HG02623 (cell line): Measurements from ENCODE around the gene TM7SF2.
"Not testable (repeated sequence)": the region's sequence is repeated elsewhere in the genome, so short reads cannot be mapped to it uniquely, and the experiment has no call there.

Experiments
- ATAC-seq: cut with Tn5 transposase; IDR thresholded peaks from one replicate; pipeline ENCODE4 v1.9.1; 2021; ENCODE audit warnings: moderate library complexity; ENCODE audit not compliant: unreplicated experiment

TM7SF2 gene

GRCh38 chr11:65128182-65129145 is 16.8 kb downstream of the TM7SF2 start:
- no peak for ATAC-seq

DNA sequence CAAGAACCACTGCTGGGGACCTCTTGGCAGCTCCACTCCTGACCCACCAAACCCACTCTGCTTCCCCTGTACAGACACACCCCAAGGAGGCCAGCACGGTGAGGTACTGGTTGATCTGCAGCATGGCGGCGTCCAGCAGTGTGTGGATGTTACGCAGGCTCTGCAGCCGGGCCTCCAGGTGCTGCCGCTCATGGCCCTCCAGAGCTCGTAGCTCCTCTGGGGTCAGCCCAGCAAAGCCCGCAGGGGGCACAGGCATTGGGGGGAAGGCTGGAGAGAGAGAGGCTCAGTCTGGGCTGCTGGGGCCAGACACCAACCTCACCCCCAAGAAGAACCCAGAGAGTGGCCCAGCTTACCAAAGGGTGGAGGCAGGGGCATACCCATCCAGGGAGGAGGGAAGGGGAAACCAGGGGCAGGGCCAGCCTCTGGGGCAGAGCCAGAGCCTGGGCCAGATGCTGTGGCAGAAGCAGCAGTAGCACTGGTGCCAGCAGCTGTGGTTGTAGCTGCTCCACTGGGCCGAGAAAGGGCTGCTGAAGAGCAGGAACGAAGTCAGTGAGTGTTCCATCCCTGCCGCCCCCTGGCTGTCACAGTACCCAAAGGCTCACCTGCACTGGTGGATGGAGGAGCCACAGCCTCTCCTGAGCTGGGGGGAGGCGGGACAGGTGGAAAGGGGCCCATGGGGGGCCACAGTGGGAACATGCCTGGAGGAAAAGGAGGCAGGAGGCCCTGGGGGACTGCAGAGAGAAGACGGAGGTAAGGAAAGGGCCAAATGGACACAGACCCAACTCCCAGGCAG is 18.2 kb downstream of the TM7SF2 start:
- ATAC-seq = no peak

DNA sequence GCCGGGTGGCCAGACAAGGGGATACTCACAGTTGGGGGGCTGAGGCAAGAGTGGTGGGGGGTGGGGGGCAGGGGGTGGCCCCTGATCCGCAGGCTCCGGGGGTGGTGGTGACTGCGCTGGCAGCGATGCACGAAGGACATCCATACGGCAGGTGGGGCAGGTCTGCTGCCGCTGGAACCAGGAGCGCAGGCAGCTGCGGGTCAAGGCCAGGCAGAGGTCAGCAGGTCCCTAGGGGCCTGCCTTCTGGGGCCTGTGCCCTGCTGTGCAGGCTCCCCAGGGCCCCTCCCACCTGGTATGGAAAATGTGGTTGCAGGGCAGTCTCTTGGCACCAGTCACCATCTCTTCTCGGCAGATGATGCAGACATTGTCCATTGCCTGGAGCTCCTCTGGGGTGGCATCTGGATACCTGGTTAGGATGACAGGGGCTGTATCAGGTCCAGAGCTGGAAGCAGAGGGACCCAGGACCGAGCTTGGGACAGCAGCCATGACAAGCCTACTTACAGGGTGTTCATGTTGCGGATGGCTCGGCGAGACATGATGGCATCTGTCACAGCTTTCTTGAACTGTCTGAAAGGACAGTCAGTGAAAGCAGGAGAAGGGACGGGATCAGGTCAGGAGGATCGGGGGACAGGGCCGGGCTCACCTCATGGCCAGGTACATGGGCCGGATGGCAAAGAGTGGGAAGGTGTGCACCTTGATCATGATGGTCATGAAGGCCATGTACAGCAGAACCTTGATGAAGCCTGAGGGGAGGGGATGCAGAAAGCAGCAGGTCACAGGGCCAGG is 19.2 kb downstream of the TM7SF2 start:
- ATAC-seq = no peak

GRCh38 chr11:65131417-65131776 is 19.7 kb downstream of the TM7SF2 start:
- ATAC-seq = no peak

- no peak for ATAC-seq
These were observed 20.2 kb downstream of the TM7SF2 start for GRCh38 chr11:65131895-65132237.

GRCh38 chr11:65132238-65132987 is 20.7 kb downstream of the TM7SF2 start:
- ATAC-seq = no peak

DNA sequence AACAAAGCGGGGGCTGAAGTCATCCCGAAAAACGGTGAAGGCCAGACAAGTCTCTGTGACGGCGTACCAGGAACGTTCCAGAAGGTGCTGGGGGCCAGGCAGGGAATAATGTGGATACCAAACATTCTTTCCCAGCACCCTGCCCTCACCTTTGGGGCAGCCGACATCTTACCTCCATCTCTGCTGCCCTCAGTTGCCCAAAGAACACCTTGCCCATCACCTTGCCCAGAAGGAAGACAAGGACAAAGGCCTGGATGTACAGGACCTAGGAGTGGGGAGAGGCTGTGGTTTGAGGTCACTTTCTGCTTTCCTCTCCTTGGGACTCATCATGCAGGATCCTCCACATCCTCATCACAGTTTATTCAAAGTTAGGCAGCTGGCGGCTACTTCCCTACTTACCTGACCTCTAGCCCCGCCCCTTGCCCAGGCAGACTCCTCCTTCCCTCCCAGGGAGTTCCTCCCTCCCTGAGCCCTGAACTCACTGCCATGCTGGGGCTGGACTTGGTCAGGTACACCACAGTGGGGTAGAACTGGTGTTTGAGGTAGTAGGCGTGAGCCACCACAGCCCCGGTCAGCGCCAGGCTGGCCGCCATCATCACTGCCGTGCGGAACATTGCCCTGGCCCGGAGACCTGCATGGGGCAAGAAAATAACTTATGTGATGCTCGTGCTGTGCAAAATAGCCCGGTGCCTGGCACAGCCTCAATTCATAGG is 21.5 kb downstream of the TM7SF2 start:
- ATAC-seq = no peak

- no peak for ATAC-seq
These were observed 22.1 kb downstream of the TM7SF2 start for GRCh38 chr11:65133724-65134123.

DNA sequence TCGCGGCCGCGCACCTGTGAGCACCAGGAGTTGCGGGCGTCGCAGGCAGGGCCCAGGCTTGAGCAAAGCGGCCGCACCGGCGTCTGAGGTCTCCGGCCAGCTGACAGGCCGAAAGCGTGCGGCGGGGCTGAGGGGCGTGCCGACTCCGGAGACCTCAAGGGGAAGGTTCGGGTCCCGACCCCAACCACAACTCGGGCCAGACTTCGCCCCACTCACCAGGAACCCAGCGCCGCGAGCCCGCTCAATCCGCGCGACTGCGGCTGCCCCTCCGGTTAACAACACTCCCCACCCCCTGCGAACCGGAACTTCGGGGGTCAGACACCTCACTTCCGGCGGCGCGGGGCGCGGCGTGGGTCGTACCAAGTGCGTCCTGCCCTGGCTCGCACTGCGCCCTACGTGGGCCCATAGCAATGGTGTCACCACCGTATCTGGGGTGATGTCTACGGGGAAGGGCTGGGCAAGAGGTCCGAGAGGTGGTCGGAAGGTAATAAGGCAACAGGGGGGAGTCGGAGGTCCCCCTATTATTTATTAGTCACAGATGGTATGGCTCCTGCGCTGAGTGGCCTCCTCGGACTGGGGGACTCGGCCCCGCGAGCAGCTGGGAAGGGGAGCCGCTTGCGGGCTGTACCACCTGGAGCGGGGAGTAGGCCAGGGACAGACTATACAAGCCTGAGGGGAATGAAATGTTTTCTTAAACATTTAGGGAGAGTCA is 22.7 kb downstream of the TM7SF2 start, which contains the start of gene SYVN1:
TSS of gene SYVN1 (minus strand) at position 280 of the 712 bp plus-strand sequence. CDS start 918 bp downstream, outside the sequence.
- ATAC-seq = peak; percentile 56

GRCh38 chr11:65134952-65135632 is 23.4 kb downstream of the TM7SF2 start:
- ATAC-seq = peak; percentile 52

GRCh38 chr11:65135633-65136145 is 24.0 kb downstream of the TM7SF2 start:
- ATAC-seq = no peak

- no peak for ATAC-seq
These were observed 24.9 kb downstream of the TM7SF2 start for GRCh38 chr11:65136515-65137096.

DNA sequence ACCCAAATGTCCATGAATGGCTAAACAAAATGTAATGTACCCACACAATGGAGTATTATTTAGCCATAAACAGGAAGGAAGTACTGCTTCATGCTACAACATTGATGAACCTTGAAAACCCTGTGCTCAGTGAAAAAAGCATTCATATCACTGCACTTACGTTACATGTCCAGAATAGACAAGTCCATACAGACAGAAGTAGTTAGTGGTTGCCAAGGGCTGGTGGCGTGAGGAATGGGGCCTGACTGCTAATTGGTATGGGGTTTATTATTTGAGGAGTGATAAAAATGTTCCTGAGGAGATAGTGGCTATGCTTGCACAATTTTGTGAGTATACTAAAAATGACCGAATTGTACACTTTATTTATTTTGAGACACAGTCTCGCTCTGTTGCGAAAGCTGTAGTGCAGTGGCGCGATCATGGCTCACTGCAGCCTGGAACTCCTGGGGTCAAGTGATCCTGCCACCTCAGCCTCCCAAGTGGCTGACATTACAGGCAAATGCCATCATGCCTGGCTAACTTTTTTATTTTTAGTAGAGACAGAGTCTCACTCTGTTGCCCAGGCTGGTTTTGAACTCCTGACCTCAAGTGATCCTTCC is 30.3 kb downstream of the TM7SF2 start:
- no peak for ATAC-seq

- ATAC-seq = no peak
These were observed 35.8 kb downstream of the TM7SF2 start for GRCh38 chr11:65147352-65148075.

DNA sequence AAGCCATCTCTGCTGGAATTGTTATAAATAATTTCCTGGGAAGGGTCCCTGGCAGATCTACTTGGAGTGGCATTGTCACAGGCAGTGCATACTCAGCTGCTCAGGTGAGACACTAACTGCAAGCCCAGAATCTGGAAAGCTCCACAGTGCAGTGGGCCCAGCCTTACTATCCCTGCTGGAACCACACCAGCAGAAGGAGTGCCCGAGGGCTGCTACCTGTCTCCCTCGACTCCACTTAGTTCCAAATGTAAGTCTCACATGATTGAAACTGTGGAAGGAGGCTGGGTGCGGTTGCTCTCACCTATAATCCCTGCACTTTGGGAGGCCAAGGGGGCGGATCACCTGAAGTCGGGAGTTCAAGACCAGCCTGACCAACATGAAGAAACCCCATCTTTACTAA is 37.0 kb downstream of the TM7SF2 start:
- no peak for ATAC-seq

- not testable (repeated sequence) for ATAC-seq
These were observed 38.4 kb downstream of the TM7SF2 start for GRCh38 chr11:65150131-65150508.
